ENCODE results near the gene SPOCK2.

The SPOCK2 gene

DNA sequence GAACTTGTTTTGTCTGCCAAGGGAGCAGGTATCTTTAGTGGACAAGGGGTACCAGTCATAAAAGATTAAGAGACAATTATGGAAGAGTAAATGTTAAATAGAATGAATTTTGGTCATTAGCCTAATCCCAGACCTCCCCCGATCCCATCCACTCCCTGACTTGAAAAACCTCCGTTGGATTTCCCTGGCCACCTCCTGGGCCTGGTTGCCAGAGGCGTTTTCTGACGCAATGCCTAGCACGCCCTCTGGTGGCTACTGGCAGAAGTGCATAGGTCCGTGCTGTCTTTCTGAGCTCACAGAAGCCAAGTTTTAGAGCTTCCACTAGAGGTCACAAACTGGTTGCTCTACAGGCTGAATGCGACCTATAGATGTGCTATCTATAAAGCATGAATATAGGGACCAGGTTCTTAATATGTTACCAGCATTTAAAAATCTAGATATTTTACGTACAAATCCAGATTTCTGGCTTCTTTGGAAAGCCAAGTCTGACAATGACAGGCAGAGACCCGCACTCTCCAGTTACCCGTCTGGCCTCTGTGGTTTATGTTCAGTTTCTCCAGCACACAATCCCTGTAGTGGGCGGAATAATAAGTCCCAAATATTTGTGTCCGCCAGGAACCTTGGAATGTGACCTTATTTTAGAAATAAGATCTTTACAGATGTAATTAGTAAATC, 39.8 kb downstream of the SPOCK2 start:
- no peak overlapping the region for H3K27ac ChIP-seq
- TF ChIP-seq, protein P1, sequence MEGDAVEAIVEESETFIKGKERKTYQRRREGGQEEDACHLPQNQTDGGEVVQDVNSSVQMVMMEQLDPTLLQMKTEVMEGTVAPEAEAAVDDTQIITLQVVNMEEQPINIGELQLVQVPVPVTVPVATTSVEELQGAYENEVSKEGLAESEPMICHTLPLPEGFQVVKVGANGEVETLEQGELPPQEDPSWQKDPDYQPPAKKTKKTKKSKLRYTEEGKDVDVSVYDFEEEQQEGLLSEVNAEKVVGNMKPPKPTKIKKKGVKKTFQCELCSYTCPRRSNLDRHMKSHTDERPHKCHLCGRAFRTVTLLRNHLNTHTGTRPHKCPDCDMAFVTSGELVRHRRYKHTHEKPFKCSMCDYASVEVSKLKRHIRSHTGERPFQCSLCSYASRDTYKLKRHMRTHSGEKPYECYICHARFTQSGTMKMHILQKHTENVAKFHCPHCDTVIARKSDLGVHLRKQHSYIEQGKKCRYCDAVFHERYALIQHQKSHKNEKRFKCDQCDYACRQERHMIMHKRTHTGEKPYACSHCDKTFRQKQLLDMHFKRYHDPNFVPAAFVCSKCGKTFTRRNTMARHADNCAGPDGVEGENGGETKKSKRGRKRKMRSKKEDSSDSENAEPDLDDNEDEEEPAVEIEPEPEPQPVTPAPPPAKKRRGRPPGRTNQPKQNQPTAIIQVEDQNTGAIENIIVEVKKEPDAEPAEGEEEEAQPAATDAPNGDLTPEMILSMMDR (conservative IDR thresholded peaks at IDR 0.05): peak; percentile 100
- no peak for TF ChIP-seq ZFX (IDR thresholded peaks at IDR 0.05)

DNA sequence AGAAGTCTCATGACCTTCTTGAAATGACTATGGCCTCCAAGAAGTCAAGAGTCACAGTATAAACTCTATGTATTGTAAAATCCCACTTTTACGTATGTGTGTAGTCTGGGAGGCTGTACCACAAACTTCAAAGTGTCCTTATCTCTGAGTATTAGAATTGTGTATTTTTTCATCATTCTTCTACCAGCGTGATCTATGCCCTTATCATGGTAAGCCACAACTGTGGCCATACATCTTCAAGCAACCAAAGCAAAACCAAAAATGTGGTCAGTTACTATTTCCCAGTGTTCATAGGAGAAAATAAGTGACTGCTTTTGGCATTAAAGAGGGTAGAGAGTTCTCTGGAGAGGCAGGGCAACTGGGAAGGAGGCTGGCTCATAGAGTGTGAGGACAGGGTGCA, 42.8 kb downstream of the SPOCK2 start:
- H3K27ac ChIP-seq: no peak overlapping the region
- TF ChIP-seq, protein P1 (conservative IDR thresholded peaks at IDR 0.05): no peak
- TF ChIP-seq ZFX (IDR thresholded peaks at IDR 0.05): no peak

DNA sequence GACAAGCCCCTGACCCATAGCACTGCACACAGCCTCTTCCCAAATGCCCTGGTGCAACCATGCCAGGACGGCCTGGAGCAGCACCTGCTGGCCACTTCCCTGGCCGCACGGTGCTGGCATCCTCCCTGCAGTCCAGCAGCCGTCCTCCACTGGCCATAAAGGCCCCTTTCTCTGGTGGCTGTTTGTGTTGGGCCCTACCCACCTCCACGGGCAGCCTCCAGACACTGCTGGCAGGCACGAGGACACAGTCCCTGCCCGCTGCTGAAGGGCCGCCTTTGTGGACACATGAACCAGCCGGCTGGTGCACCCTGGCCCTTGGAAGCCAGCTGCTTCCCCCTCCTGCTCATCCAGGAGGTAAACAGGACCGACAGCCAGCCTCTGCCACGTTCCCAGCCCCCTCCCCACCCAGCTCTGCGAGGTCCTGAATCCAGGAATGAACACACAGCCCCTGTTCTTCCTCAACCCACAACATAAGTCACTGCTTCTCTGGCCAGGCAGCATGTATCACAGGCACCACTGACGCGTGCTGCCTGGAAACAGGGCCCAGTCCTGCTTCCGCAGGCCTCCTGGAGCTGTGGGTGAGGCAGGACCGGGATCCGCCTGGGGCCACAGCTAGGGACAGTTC, 43.8 kb downstream of the SPOCK2 start:
- H3K27ac ChIP-seq: no peak overlapping the region
- TF ChIP-seq ZFX (IDR thresholded peaks at IDR 0.05): no peak
- TF ChIP-seq, protein P1 (conservative IDR thresholded peaks at IDR 0.05): no peak

DNA sequence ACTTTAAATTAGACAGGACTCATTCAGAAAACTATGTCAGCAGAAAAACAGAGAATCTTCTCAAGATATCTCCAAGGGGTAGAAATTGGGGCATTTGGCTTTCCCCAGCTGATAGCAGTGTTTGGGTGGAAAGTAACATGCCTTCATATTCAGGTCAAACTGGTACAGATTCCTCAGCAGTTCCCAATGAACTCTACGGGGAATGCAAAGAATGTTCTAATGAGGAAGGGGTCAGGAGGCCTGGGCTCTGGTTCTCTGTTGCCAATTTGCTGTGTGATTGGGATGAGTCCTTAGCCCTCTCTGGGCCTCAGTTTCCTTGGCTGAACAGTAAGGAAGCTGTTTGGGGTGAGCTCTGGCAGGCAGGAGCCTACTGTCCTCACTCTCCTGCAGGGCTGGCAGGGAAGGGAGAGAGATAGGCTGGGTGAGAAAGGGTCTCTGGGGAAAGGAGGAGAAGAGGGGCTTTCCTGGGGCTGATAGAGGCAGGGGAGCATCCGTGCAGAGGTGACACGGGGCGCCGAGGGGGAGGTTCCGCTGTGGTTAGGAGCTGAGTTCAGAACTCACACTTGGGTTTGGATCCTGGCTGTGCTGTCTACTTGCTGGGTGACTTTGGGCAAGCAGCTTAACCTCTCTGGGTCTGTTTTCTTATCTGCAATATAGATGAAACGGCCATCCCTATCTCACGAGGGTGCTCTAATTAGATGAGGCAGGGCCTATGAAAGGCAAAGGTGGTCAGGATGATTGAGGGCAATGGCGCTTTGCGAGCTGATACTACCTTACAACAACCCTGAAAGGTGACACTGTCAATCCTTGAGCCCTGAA, 45.1 kb downstream of the SPOCK2 start:
- no peak for TF ChIP-seq ZFX (IDR thresholded peaks at IDR 0.05)
- TF ChIP-seq, protein P1 (conservative IDR thresholded peaks at IDR 0.05): no peak
- H3K27ac ChIP-seq: no peak overlapping the region

DNA sequence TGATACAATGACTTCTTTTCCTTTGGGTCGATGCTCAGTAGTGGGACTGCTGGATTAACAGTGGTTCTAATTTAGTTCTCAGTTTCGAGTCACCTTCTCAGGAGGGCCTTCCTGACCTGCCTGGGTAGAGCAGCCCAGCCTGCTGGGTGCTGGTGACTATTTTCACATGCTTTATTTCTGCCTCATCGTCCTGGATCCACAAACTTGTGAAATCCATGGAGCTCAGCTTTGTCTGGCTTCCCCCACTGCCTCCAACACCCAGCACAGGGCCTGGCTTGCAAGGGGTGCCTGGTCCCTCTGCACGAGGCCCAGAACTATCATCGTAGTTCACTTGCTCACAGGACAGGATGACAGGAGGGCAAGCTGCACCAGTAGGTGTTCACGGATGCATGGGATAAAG, 46.9 kb downstream of the SPOCK2 start:
- TF ChIP-seq, protein P1 (conservative IDR thresholded peaks at IDR 0.05): no peak
- no peak for TF ChIP-seq ZFX (IDR thresholded peaks at IDR 0.05)
- H3K27ac ChIP-seq: no peak overlapping the region

DNA sequence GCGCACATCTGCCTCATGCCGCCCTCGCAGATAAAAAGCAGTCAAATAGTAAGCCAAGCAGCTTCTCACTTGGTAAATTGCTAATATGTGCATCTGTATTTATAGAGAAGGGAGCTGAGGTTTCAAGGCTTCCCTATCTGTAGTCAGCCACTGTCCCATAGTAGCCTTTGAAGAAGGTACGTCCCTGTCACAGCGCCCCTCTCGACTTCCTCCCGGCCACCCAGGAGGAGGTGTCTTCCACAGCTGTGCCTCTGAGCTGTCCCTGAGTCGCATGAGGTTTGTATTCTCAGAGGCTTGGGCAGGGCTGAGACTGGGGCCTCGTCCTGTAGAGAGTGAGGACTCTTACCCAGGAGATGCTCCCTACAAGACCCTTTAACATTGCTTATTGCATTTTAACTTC, 49.0 kb downstream of the SPOCK2 start:
- no peak for TF ChIP-seq ZFX (IDR thresholded peaks at IDR 0.05)
- TF ChIP-seq, protein P1 (conservative IDR thresholded peaks at IDR 0.05): no peak
- no peak overlapping the region for H3K27ac ChIP-seq
